ENCODE measurements around the gene TMEM33.

GRCh38 chr4:41934514-41934900 is 722 bp upstream of the TMEM33 start:
- TF ChIP-seq POLR2A (IDR thresholded peaks at IDR 0.05): no peak
- no peak for TF ChIP-seq CTCF (IDR thresholded peaks at IDR 0.05)
